ENCODE measurements around the gene LYPD6B. TPM values are rescaled to one million over a fixed set of nuclear protein-coding genes. Genes with fewer than 3 reads are reported as not detected.

Gene LYPD6B
- total and polyA plus RNA-seq, 10 of the 15 experiments (the other 5 are each of a cell fraction or from before 2014, with no cell fraction given), result 1.0 to 6.6 (median 4.0) TPM

DNA sequence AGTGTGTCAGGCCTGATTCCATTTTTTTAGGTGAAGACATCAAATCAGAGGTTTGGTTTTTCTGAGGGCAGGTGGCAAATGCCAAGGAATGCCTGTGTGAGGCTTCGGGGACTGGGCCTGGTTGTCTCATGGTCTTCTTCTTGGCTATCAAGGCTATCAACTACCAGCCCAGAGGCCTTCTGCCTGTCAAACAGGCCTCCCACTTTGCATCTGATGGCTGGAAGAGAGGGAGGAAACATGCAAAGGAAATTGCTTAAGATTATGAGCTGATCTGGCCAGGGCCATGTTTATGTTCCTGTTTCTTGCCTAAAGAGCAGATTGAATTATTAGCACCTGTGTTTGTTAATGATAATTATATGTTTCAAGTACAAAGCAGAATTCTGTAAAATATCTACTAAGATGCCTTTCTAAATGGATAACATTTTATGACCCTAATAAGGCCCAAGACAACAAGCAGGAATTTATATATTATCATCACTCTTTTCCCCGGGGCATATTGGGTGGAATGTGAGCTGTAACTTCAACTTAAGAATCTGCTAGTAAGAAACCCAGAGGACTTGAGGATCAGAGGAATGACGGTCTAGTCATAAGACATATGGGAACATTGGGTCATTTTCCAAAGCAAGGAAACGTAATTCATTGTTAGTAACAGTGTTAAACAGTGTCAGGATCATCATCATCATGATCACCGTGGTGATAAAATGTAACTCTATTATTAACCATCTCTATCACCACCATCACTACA lies 123.2 kb downstream of the LYPD6B start (continued):
- TF ChIP-seq E2F8 (IDR thresholded peaks at IDR 0.05; ENCODE audit: low read depth, partially characterized antibody), result no peak

- Histone ChIP-seq H3K36me3 (ENCODE audit: control insufficient read depth in 2 of 2, insufficient read depth in 2 of 2, low read length in 1 of 2) (no peaks in the 10 kb centered on the region), H3K4me1 (ENCODE audit: control insufficient read depth, insufficient read depth, low read length) (peaks cover 17% of the 10 kb centered on the region), H3K27me3 (replicated peaks in 1 of 2; ENCODE audit: control insufficient read depth in 2 of 2, insufficient read depth in 2 of 2, low read length in 1 of 2) (no peaks in the 10 kb centered on the region), H3K4me2 (ENCODE audit: control insufficient read depth, insufficient read depth) (no peak overlapping the region), H3K4me3 (no peak overlapping the region), H2AFZ (ENCODE audit: control insufficient read depth, low read depth, low read length) (no peak overlapping the region), H3K27ac (ENCODE audit: control insufficient read depth, insufficient read depth) (no peak overlapping the region), H3K79me2 (ENCODE audit: control insufficient read depth, insufficient read depth, low read length) (no peaks in the 10 kb centered on the region), H3K9ac (ENCODE audit: control insufficient read depth, insufficient read depth, low read length) (no peak overlapping the region), H3K9me3 (replicated peaks; ENCODE audit: control insufficient read depth, insufficient read depth, low read length) (peaks cover 2% of the 10 kb centered on the region; the same call in 2 of the 3 replicates), H4K20me1 (ENCODE audit: control insufficient read depth, insufficient read depth) (no peaks in the 10 kb centered on the region)
- in situ Hi-C loops (cut with MboI), result no loop called here
- ChIA-PET POLR2A (no interaction called here), CTCF (no interaction called here), SMC1A (ENCODE audit: uncharacterized antibody, unreplicated experiment) (interaction anchor here (1.1 to 1.9 kb wide), 2 partner anchors 145 to 397 kb away, joined by 4 to 5 read pairs; no protein-coding TSS in a partner anchor), RAD21 (ENCODE audit: unreplicated experiment) (no interaction called here)
- DNase-seq (ENCODE audit: low read depth, low spot score), result no peak
- no peak for TF ChIP-seq ESRRA (IDR thresholded peaks at IDR 0.05; ENCODE audit: low read length)
- TF ChIP-seq ZSCAN29 (IDR thresholded peaks at IDR 0.05), result no peak
- no peak for TF ChIP-seq EED (IDR thresholded peaks at IDR 0.05; ENCODE audit: low read depth)
- 7% methylated on average over 1 of the region's 1 CpG for WGBS (ENCODE audit: insufficient coverage, insufficient replicate concordance, low lambda C conversion rate, missing lambda C conversion rate)
- BruUV-seq (replicated peaks), result no TSS peak
- no peak for FAIRE-seq
- intact Hi-C loops (cut with micrococcal nuclease; ENCODE audit: unreplicated experiment), result no loop called here
- ATAC-seq, result no peak
Observed at GRCh38 chr2:149164296-149164695, 125.8 kb downstream of the LYPD6B start.
